HG03520 (cell line): ENCODE results near the gene AMN.

Experiments used
- ATAC-seq: cut with Tn5 transposase; IDR thresholded peaks from one replicate; pipeline ENCODE4 v1.9.1; 2021; ENCODE audit warnings: mild to moderate bottlenecking, moderate library complexity; ENCODE audit not compliant: unreplicated experiment

AMN gene

GRCh38 chr14:102942069-102942468 is 19.6 kb downstream of the AMN start:
- ATAC-seq, result no peak

GRCh38 chr14:102943454-102943853 is 21.0 kb downstream of the AMN start:
- no peak for ATAC-seq

DNA sequence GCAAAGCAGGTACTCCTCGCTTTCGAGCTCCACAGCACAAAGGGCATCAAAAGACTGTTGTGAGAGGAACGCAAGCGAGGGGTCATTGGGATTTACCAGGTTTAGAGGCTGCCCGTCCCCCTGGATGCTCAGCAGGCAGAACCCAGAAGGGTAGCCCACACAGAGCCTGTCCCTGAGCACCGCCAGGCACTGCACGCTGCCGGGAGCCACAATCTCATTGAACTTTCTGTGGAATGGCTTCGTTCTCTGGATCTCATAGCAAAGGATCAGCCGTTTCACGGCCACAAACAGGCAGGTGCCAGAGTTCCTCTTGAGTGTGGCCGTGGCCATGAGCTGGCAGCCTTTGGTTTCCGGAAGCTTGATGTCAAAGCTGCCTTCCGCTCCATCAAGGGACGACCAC is 21.5 kb downstream of the AMN start:
- no peak for ATAC-seq

DNA sequence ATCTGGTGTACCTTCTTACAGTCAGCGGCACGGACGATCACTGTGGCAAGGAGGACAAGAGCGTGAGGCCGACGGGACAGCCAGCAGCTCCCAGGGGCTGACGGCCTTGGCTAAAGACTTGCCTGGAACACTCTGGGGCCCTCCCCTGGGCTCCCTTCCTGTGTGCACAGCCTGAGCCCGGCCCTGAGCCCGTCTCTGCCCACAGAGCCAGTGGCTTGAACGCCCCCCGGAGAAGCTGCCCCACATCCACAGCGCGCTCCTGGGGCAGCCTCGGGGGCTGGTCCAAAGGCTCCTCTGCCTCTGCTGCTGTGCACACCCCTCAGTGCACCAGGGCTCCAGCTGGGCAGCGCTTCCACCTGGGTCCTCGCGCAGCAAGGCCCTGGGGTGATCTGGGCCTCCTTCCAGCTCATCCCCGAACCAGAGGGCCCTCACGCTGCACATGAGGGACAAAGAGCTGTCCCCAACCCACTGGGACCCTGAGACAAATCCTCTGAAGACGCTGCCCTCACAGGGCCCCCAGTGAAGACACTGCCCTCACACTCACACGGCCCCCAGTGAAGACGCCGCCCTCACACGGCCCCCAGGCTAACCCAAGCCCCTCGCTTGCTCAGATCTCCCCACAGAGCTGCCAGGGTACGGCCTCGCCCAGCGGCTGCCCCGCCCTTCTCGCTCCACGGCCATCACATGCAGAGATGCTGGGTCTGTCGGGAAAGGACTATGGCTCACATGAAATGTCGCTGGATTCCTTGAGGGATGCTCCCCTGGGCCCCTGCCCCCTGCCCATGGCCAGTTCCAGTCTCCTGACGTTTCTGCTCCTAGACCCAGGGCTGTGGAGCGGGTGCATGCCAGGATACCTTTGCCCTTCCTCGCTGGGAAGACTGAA is 22.2 kb downstream of the AMN start:
- ATAC-seq, result no peak

DNA sequence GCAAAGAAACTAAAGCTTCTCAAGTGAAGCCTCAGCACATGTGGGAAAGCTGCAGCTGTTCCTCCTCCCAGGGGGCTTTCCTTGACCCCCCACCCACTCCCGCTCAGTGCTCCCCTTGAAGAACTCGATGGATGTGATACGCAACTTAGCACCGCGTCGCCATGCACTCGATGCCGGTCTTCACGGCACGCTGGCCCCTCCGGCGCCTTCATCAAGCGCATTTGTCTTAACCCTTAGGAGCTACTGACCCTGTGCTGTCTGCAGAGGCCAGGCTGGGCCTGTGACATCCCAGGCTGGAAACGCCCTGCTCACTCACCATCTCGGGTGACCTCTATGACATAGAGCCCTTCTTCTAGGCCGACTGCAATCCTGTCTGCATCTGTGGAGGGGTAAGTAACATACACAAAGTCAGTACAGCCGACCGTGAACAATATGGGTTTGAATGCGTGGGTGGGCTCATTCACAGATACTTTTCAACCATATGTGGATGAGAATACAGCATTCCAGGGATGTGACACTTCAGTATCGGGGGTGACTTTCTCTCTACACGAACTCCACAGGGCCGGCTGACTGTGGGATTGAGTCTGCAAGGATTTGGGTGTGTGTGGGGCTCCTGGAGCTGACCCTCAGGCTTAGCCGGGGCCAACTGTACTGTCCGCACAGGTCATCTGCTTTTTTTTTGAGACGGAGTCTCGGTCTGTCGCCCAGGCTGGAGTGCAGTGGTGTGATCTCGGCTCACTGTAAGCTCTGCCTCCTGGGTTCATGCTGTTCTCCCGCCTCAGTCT is 23.1 kb downstream of the AMN start:
- no peak for ATAC-seq

DNA sequence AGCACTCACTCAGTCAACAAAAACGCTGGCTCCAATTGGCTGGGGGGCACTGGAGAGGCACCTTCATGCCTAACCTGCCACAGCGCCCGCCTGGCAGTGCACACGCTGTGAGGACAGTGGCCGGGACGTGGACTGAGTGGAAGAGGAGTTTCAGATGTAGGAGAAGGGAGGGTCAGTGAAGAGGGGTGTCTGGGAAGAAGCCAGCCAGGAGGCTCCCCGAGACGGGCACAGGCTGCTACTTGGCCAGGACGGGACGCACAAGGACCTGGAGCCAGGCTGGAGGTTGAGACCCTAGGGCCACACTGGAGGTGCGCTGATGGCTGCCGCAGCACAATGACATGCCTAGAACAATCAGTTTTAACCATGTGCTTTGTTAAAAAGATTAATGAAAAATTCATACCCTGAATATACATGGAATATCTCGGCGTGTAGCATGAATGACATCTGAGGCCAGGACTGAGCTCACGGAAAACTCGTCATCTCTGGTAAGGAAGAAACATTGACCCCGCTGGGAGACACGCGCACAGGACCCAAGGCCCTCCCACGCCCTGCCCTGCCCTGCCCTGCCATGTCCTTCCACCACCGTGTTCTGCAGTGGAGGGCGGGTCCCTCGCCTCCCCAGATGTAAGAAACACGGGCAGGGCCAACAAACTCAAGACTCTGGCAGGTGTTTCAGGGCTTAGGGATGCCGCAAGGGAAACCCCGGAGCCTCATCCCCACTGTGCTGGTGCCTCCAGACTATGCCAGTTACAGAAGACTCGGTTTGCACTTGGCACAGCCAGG is 25.0 kb downstream of the AMN start:
- ATAC-seq, result no peak

GRCh38 chr14:102948698-102949061 is 26.2 kb downstream of the AMN start:
- no peak for ATAC-seq

DNA sequence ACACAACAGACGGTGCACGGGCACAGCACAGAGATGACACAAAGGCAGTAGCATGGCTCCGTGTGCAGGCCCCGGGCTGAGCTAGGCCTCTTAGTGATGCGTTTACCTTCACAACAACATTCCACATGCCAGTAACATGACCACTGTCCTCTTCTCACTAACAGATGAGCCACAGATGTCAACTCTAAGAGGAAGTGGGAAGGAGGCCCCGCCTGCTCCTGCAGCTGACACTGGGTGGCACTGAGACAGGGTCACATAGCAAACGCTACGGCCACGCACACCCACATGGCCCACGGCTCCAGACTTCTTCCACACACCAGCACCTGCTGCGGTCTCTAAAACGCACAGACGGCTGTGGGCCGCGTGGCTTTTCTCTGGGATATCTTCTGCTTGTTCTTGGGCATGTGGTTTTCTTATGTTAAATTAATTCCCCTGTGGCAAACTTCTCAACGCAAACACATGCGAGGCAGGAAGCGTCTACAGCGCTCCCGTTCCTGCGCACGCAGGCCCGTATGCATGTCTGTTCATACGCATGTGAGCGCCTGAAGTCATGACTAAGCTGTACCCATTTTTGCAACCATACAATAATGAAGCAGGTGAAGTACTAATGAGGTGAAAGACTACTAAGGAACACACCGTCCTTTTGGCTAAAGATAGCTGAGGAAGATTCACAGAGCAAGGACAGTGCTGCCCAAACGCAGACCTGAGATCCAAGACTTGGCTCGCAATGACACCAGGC is 26.8 kb downstream of the AMN start:
- ATAC-seq, result no peak

- ATAC-seq, result no peak
These were observed 27.5 kb downstream of the AMN start for GRCh38 chr14:102949801-102950451.

GRCh38 chr14:102951034-102951433 is 28.6 kb downstream of the AMN start:
- no peak for ATAC-seq

DNA sequence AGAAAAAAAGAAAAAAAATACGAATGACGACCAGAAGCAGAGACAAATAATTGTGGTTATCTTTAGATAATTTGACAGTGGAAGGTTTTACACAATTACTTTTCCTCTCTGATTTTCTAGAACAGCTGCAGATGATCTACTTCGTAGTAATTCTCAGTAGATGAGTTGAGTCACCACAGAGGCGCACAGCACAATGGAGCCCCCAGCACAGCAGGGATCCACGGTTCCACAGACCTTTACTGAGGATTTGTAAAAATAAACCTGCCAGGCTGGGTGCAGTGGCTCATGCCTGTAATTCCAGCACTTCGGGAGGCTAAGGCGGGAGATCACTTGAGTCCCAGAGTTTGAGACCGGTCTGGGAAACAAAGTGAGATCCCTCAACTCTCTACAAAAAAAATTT is 29.3 kb downstream of the AMN start:
- no peak for ATAC-seq

DNA sequence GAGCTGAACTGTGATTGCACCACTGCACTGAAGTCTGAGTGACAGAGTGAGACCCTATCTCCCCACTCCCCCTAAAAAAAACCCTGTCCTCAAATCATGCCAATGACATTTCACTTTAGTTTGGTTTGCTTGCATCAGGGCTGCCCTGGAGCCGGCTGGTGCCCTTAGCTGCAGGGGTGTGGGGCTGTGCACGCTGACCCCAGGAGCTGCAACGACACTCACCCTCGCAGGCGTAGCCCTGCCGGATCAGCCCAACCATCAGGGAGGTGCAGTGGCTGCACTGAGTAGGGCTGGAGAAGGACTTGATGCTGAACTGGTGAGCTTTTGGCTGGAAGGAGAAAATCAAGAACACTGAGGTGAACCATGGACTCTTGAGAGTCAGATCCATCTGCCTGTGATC is 29.8 kb downstream of the AMN start:
- no peak for ATAC-seq

GRCh38 chr14:102953100-102953499 is 30.6 kb downstream of the AMN start:
- ATAC-seq, result no peak

- ATAC-seq, result no peak
These were observed 31.8 kb downstream of the AMN start for GRCh38 chr14:102954081-102954789.

- no peak for ATAC-seq
These were observed 33.4 kb downstream of the AMN start for GRCh38 chr14:102955636-102956408.

- ATAC-seq, result no peak
These were observed 34.8 kb downstream of the AMN start for GRCh38 chr14:102957222-102957621.

DNA sequence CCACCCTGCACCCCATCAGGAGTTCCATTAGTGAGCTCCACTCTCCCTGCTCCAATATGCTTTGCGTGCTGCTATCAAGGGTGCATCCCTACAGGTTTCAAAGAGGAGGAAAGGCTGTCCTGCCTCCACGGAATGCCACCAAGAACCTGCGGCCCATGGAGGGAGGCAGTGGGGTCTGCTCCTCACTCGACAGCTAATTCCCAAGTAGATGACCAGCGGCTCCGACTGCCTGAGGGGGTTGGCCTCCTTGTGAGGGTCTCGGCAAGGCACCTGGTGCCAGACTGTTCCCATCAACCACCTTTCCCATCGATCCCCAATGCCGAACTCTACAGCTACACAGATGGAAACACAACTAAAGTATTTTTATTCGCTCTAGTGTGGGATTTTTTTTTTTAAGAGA is 36.0 kb downstream of the AMN start:
- ATAC-seq, result no peak

GRCh38 chr14:102962111-102962627 is 39.7 kb downstream of the AMN start:
- ATAC-seq, result no peak
